GM12878 (cell line): ENCODE measurements around the gene MACROD2.

ENCODE experiments used
- ASH2L ChIP-seq: fragments of 300-600, 200-600 bp; sonication (generic); IDR thresholded peaks from 2 replicates; pipeline ENCODE4 v1.6.1; 2017; ENCODE audit warnings: low read depth, mild to moderate bottlenecking, borderline replicate concordance
- ETV6 ChIP-seq, 2 experiments: fragments of 450-650 bp in 1 of 2; IDR thresholded peaks in 1 of 2; conservative IDR thresholded peaks in 1 of 2; 2 replicates each; pipeline ENCODE4 v1.6.1; 2014; ENCODE audit warnings: antibody characterized with exemption in 1 of 2, borderline replicate concordance in 1 of 2, low read depth in 1 of 2, mild to moderate bottlenecking in 1 of 2, moderate library complexity in 1 of 2
- JUNB ChIP-seq: IDR thresholded peaks from 2 replicates; pipeline ENCODE4 v1.6.1; 2016; ENCODE audit warnings: antibody characterized with exemption, mild to moderate bottlenecking
- TF ChIP-seq, protein P1 (sequence below): IDR thresholded peaks from 2 replicates; pipeline ENCODE4 v1.6.1; 2011; ENCODE audit warnings: borderline replicate concordance, low read depth, mild to moderate bottlenecking, moderate library complexity, mixed read lengths, low read length; ENCODE audit not compliant: insufficient read depth; ENCODE audit errors: extremely low read length
- TF ChIP-seq, protein P2 (sequence below): IDR thresholded peaks from 2 replicates; pipeline ENCODE4 v1.6.1; 2012; ENCODE audit warnings: low read length, inconsistent platforms

DNA sequence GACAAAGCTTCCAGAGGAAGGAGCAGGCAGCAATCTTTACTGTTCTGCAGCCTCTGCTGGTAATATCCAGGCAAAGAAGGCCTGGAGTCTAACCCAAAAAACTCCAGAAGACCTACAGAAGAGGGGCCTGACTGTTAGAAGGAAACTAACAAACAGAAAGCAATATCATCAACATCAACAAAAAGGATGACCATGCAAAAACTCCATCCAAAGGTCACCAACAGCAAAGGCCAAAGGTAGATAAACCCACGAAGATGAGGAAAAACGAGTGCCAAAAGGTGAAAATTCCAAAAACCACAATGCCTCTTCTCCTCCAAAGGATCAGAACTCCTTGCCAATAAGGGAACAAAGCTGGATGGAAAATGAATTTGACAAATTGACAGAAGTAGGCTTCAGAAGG, 811.9 kb downstream of the MACROD2 start:
- TF ChIP-seq, protein P1, sequence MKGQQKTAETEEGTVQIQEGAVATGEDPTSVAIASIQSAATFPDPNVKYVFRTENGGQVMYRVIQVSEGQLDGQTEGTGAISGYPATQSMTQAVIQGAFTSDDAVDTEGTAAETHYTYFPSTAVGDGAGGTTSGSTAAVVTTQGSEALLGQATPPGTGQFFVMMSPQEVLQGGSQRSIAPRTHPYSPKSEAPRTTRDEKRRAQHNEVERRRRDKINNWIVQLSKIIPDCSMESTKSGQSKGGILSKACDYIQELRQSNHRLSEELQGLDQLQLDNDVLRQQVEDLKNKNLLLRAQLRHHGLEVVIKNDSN, result no peak
- TF ChIP-seq ASH2L, result no peak
- TF ChIP-seq ETV6 (conservative IDR thresholded peaks at IDR 0.05 in 1 of 2, IDR thresholded peaks at IDR 0.05 in 1 of 2; ENCODE audit: borderline replicate concordance in 1 of 2, low read depth in 1 of 2), result no peak
- TF ChIP-seq JUNB, result no peak
- TF ChIP-seq, protein P2, sequence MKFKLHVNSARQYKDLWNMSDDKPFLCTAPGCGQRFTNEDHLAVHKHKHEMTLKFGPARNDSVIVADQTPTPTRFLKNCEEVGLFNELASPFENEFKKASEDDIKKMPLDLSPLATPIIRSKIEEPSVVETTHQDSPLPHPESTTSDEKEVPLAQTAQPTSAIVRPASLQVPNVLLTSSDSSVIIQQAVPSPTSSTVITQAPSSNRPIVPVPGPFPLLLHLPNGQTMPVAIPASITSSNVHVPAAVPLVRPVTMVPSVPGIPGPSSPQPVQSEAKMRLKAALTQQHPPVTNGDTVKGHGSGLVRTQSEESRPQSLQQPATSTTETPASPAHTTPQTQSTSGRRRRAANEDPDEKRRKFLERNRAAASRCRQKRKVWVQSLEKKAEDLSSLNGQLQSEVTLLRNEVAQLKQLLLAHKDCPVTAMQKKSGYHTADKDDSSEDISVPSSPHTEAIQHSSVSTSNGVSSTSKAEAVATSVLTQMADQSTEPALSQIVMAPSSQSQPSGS, result no peak
